ENCODE results near the gene AEN.

Gene AEN

DNA sequence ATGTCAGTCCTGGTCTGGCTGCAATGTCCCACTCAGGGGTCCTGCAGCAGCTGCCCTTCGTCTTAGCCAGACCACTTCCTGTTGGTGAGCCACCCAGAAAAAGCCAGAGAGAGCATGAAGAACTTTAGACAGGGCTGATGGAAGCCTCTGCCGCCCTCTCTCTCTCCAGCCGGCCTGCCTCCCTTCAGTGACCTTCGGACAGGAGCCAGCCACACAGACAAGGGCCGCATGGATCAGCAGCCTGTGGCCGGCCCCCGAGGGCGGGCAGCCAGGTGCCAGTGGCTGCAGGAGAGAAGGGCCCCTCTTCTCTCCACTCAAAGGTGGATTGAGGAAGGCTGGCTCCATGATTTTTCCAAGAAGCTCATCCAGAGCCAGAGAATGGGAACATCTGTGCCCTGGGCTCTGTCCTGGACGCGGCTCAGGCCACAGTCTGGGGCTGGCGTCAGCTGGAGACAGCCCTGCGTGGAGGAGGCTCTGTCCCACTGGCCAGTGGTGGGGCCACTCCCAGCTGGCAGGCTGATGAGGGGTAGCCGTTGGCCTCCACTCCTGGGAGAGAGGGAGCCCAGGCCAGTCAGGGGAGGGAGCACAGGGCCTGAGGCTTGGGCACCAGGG lies 60.6 kb downstream of the AEN start:
- DNase-seq: no peak

Measured in NCI-H446 treated with DMSO at 0.1 percent for 48 hours (cell line).